Measurements from ENCODE around the gene AGPAT3.

The AGPAT3 gene

DNA sequence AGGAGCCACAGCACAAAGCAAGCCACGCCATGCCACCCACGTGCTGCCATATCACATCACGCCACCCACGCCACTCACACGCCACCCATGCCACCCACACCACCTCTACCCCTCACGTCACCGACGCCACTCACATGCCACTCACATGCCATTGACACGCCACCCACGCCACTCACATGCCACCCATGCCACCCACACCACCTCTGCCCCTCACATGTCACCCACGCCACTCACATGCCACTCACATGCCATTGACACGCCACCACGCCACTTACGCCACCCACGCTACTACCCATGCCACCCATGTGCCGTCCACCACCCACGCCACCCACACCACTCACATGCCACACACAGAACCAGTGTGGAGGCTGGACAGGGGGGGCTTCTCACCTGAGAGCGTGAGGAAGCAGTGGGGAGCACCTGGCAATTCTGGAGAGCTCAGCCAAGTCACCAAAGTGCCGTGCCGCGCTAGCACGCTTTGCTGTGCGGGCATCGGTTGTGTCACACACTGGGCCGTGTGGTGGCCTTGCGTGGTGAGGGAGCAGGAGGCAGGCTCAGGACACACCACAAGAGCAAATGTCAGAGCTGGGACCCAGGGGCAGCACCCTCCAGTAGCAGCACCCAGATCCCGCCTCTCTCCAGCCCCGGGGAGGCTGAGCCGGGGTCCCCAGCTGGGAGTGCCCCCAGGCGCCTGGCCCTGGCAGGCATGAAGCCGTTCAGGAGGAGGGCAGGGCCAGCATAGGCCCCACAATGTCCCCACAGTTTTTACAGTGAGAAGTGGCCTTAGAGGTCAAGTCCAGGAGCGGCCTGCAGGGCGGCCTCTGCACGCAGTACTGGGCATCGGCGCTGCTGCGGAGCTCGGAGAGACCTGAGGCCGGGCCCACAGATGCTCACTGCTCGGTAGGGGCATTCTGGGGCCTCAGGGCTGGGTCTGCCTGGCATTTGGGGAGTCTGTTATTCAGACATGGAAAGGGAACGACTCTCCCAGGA lies 70.0 kb downstream of the AGPAT3 start:
- no peak for DNase-seq (ENCODE audit: extremely low read depth in 1 of 2, low read depth in 1 of 2)

DNA sequence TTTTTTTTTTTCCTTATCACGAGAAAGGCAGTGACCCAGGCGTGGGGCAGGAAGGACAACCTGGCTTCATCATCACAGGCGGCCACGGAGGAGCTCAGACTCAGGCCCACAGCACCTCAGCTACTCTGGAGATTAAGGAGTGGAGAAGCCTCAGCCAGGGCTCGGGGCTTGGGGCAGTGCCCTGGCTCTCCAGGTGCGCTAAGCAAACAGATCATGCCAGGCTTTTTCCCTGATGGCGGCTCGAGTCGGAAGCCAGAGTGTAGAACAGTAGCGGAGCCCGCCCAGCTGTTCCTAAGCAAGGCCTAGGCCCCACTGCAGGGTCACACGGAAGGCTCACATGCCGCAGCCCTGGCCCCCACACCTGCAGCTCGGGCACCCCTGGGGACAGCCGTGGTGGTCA lies 70.7 kb downstream of the AGPAT3 start:
- no peak for DNase-seq (ENCODE audit: extremely low read depth in 1 of 2, low read depth in 1 of 2)

DNA sequence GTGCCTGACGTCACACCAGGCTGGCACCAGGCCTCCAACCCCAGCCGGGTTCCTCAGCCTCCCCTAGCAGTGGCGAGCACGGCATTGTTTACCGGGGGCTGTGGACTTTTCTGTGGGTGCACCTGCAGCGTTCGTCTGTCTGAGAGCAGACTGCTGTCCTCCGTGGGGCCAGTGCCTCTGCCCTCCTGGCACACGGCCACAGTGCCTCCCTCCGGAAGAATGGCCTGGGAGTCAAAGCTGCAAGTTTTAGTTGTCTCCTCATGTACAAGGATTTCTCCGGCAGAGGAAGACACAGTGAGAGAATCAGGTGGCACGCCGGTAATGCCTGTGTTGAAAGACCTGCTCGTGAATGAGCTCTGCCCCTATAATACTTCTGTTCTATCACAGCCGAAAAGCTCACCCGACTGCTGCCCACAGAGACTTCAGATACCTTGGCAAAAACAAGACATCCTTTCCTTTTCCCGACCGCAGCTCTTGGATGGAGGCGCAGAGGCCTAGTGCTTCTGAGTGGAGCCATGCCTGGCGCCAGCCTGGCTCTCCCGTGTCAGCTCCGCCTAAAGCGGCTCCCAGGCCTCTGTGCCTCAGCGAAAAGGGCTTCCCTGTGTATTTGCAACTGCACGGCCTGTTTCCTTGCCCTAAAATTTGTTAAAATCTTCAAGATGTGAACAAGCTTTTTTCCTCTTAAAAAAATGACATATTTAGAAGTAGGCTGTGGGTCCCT lies 71.4 kb downstream of the AGPAT3 start:
- DNase-seq (ENCODE audit: extremely low read depth in 1 of 2, low read depth in 1 of 2) = no peak

DNA sequence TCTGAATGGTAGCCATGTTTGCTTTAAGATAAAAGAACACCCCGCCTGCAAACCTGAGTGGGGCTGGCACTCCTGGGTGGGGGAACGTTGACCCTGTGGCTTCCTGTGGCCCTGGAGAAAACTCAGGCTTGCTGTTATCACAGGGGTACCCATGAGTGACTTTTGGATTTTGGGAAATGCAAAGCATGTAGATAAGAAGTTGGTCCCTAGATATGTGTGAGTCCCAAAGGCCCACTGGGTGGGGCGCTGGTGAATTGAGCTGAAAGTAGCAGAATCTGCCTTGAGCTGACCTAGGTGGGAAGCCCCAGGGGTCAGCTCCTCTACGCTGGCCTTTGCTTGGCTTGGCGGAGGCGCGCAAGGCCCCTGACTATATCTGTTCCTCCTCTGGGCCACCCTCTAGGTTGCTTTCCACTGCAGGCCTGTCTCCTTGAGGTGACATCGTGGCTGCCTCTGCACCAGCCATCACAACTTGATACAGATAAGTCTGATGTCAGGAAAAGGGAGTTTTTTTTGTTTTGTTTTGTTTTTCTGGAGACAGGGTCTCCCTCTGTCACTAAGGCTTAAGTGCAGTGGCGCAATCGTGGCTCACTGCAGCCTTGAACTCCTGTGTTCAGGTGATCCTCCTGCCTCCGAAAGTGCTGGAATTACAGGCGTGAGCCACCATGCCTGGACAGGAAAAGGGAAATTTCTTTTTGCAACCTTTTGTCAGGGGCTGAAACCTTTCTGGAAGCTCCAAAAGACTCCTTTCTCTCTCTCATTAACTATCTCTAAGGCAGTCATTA lies 72.2 kb downstream of the AGPAT3 start:
- no peak for DNase-seq (ENCODE audit: extremely low read depth in 1 of 2, low read depth in 1 of 2)

DNA sequence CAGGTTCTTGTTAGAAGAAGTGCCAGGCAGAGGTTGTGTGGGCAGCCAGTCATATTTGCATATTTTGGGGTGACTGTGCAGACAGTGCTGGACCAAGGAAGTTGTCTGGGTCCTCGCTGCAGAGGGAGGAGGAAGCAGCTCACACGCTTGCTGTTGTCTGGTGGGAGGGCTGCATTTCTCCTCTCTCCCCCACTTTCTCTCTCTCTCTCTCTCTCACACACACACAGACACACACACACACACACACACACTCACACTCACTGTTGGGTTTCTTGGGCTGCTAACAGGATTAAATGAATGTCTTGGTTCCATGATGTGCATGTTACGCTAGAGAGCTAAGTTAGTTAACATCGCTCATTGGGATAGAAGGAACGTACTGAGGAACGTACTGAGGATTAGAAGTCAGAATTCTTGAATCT lies 72.9 kb downstream of the AGPAT3 start:
- no peak for DNase-seq (ENCODE audit: extremely low read depth in 1 of 2, low read depth in 1 of 2)

DNA sequence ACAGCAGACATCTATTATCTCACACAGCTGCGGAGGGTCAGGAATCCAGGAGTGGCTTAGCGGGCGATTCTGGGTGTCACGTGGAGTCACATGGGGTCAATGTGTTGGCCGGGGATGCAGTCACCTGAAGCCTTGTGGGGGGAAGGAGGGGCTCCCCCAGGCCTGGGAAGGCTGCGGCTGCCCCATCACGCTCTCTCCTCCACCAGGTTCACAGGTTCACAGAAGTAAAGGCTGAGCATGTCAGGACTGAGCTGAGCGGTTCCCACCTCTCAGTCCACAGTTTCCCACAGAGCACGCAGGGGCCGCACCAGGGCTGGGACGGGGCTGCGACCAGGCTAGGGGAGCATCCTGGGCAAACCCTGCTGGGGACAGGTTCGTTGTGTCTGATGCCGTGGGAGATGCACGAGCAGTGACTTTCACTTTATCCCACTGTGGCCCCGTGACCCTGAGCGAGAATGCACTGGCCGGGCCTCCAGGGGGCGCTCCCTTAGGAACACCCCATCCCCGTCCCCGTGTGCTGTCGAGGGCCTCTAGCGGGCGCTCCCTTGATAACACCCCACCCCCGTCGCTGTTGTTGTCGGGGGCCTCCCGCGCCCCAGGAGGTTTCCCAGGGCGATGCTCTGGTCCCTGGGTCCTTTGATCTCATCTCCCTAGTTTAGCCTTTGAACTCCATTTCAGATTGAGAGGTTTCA lies 73.9 kb downstream of the AGPAT3 start:
- DNase-seq (ENCODE audit: extremely low read depth in 1 of 2, low read depth in 1 of 2) = peak; percentile 76 to 86

DNA sequence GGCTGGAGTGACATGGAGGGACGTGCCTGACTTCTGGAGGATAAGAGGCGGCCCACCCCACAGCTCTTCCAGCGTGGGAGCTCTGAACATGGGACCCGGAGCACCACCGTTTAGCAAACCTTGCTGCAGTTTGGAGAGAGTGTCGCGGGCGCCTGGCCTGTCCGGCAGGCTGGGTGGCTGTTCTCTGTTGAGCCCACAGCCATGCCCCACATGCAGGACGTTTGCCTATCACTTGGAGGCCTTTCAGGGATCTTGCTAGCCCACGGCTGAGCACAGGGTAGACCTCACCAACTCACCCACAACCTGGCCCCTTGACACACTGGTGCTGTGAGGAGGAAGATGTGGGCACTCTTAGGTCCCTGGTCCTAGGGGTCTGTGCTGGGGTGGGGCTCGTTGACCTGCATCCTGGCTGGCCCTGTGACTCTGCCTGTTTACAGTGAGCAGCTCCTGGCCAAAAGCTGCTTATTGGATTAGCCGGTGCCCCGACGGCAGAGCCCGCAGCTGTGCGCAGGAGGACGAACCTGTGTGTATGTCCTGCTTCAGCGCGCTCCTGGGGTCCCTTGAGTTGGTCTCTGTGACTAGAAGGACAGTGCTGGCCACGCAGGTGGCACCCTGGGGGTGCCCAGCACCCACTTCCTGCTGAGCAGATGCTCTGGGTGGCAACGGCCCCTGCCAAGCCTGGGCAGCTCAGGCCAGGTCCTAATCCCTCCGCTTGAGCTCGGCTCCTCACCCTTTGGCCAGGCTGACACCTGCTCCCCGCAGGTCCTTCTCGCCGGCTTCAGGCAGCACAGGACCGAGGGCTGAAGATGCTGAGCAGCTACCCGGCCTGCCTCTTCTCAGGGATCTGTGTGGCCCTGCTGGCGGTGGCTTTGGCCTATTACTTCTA lies 74.7 kb downstream of the AGPAT3 start:
- no peak for DNase-seq (ENCODE audit: extremely low read depth in 1 of 2, low read depth in 1 of 2)

DNA sequence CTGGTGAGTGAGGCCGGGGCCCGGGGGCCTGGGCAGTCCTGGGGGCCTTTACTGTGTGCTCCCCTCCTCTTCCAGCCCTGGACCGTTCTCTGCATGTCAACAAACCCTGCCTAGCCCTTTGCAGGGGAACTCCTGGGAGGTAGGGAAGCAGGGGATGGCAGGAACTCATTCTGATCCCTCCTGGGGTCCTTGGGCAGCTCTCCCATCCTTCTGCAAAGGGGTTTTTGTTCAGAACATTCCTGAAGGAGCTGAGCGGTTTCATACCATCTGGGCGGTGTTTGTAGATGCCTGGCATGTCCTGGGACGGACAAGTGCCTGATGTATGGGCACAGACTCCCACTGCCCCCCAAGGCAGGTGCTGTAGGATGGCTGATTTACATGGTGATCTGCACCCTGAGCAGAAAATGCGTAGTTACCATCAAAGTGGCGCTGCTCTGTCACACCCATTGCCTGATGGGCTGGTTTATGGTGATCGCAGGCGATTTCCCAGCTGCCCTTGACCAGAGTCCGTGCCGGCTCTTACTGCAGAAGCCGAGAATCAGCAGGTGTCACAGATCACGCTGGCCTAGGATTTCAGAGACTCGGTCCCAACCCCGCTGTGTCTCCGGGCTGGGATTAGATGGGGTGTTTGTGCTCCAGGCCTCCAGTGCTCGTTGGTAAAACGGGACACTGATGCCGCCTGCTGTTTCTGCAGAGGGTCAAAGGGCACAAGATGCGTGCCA lies 75.5 kb downstream of the AGPAT3 start:
- DNase-seq (ENCODE audit: extremely low read depth in 1 of 2, low read depth in 1 of 2) = no peak

DNA sequence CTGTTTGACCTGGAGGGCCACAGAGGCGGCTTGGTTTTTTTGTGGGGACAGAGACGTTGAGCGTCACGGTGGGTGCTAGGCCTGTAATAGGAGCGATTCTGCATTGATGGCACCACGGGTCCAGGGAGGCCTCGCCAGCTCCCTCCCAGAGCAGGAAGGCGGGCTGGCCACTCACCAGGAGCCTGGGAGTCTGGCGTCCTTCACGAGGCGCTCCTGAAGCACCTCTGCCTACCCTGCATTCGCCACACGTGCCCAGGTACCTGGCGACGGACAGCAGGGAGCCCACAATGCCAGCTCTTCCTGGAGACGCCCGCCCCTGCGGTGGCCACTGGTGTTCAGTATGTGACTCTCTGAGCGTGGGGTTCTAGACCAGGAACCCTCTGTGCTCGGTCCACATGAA lies 77.2 kb downstream of the AGPAT3 start:
- DNase-seq (ENCODE audit: extremely low read depth in 1 of 2, low read depth in 1 of 2) = no peak

DNA sequence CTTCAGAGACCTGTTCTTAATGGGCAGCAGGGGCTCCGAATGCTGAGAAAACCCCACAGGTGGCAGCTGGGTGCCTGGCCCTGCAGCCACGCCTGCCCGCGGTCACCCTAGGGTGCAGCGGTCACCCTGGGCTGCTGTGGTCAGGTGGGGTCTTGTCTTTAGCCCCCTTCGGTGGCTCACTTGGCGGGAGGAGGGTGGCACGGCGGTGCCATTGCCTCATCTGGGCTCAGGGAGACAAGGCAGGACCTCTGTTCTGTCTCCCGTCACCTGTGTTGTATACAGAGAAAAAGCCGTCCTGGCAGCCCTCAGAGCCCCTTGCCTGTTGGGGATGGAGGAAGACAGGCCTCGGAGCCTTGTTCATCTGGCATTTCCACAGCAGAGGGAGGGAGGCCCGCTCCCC lies 77.6 kb downstream of the AGPAT3 start:
- no peak for DNase-seq (ENCODE audit: extremely low read depth in 1 of 2, low read depth in 1 of 2)

DNA sequence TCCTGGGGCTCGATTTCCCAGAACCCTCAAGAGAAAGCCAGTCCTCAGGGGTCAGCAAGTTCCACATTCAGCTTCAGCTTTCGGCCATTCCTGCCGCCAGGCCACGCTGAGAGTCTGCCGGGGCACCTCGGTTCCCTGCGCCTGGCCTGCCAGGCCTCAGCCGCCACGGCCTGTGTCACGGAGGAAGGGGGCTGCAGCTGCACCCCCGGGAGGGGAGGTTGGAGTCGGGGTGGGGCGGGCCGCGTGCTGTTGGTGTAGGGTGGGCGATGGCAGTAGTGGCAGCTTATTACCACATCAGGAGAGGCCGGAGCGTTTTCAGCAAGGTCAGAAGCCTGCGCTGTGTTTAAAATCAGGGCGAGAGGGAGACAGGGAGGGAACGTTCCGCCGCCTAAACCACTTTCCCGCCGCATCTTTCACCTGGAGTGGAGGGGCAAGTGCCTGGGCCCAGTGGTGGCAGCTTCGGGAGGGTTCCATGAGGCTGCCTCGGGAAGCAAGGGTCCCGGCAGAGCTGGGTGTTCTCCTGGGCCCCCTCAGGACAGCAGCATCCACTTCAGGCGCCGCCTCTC lies 78.6 kb downstream of the AGPAT3 start:
- DNase-seq (ENCODE audit: extremely low read depth in 1 of 2, low read depth in 1 of 2) = no peak

DNA sequence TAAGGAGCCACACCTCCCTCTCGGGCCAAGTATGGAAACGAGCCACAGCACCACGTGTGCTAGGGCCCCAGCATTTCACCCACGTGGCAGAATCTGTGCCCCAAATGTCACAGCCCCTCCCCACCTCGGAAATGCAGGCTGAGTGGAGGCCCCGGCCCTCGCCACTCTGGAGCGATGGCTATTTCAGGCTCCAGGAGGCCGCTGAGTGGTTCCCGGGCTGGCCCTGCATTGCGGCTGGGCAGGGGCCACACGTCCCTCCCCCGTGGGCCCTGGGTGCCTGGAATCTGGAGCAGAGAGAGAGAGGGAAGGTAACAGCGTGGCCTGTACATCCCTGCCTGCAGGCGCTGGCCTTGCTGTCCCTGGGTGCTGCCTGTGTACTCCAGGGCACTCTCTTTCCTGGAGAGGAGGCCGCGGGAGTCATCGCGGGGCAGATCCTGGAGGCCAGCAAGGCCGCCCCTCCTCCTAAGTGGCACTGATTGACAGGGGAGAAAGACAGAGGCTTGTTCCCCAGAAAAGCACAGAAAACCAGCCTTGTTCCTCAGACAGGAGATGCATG lies 79.1 kb downstream of the AGPAT3 start:
- DNase-seq (ENCODE audit: extremely low read depth in 1 of 2, low read depth in 1 of 2) = no peak

DNA sequence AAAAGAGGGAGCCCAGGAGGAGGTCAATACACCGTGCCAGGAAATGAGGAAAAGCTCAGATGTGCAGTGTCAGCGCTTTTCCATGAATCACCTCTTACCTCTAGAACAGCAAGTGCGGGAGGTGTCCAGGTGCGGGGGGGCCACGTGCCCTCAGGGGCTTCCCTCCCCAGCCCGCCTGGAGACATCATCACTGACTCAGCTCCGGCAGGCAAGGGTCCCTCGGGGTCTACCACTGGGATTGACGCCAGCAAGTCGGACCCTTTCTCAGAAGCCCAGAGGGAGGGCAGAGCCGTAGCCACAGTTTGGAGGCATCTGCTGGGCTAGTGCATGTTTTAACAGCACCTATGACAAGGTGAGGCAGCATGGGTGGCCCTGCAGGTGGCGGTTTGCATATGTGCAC lies 79.7 kb downstream of the AGPAT3 start:
- no peak for DNase-seq (ENCODE audit: extremely low read depth in 1 of 2, low read depth in 1 of 2)

DNA sequence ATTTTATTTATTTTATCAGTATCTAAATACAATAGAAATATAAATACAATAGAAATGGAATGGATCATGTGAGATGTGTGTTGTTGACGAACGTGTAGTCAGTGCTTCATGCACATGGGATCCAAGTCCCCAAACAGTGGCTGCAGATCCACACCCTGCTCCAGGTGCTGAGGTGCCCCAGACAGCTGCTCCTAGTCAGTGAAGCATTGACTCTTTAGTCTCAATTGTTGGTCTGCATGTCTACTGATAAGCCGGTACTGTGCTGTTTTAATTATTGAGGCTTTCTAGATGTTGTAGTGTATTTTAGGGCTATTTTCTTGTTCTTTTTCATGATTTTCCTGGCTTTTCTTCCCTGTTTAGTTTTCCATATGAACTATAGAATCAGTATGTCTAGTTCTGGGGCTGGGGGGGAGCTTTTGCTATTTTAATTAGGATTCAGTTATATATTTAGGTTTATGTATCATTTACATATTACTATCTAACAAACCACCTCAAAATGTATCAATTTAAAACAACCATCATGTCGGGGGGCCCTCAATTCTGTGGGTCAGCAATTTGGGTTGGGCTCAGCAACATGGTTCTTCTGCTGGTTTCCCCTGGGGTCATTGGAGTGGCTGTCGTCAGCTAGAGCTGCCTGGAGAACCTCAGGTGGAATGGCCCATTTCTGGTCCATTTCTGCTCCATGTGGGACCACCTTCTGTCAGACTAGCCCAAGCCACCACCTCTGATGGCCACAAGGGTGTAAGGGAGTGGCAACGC lies 83.9 kb downstream of the AGPAT3 start:
- no peak for DNase-seq (ENCODE audit: extremely low read depth in 1 of 2, low read depth in 1 of 2)

DNA sequence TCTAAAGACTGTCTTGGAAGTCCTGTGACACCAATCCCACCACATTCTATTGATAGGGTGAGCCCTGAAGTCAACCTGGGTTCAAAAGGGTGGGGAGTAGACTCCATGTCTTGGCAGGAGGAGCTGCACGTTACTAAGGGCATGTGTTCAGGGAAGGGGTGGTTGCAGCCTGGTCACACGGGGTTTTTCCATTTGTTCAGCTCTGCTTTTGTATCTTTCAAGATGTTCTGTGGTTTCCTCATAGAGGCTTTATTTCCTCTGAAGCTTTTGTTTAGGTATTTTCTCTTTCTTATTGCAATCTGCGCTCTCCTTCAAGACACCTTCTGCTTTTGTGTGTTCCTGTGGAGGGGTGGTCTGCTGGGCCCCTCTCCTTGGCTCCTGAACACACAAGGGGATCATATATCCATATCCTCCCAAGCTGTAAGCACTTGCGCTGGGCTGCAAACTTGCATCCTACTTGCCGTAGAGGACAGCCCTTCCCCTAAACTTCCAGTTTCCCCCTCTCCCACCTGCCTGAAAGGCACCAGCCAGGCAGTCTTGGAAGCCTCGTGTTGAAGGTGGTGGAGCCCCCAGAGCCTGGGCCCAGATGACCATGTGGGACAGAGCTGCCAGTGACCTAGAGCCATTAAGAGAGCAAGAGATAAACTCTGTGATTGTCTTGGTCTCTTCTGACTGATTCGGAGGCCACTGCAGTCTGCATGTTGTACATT lies 84.6 kb downstream of the AGPAT3 start:
- no peak for DNase-seq (ENCODE audit: extremely low read depth in 1 of 2, low read depth in 1 of 2)

DNA sequence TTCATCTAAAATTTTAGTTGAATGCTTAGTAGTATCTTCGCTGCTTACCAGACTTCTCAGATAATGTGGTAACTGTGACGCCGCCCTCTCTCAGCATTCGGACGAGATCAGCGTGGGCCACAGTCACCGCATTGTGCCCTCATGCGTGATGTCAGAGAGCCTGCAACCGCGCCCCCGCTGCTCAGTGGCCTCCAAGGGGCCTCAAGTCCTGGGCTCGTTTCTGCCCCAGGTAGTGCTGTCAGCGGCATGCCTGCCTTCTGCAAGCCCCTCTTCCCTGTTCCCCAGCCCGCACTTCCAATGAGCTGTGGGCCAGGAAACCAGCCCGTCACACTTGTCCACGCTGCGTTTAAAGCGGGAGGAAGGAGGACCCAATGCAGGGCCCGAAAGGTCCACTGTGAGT lies 85.5 kb downstream of the AGPAT3 start:
- no peak for DNase-seq (ENCODE audit: extremely low read depth in 1 of 2, low read depth in 1 of 2)

DNA sequence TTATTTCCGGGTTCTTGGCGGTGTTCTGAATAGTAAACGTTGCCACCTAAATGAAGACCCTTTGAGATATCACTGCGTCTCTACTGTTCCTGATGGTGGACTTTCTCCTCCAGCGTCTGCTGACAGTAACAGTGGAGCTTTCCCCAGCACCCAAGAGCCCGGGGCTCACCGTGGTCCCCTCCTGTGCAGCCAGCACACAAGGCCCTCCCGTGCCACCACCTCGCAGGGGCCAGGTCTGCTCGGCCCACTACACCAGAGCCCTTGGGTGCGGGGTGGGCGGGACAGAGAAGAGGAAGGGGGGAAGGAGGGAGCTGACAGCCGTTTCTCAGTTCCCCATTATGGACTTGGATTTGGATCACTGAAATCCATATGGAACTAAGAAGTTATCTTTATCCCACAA lies 85.9 kb downstream of the AGPAT3 start:
- no peak for DNase-seq (ENCODE audit: extremely low read depth in 1 of 2, low read depth in 1 of 2)
